ENCODE measurements around the gene MACROD1.

Gene MACROD1

GRCh38 chr11:64113462-64113780, 52.5 kb downstream of the MACROD1 start:
- DNase-seq (ENCODE audit: low read depth in 2 of 2), result no peak

GRCh38 chr11:64112771-64113461, 53.0 kb downstream of the MACROD1 start:
- no peak for DNase-seq (ENCODE audit: low read depth in 2 of 2)

GRCh38 chr11:64110465-64111375, 55.2 kb downstream of the MACROD1 start:
- DNase-seq (ENCODE audit: low read depth in 2 of 2), result no peak

- no peak for DNase-seq (ENCODE audit: low read depth in 2 of 2)
These were observed 56.6 kb downstream of the MACROD1 start for GRCh38 chr11:64109332-64109731.

- DNase-seq (ENCODE audit: low read depth in 2 of 2), result no peak
These were observed 58.6 kb downstream of the MACROD1 start for GRCh38 chr11:64107303-64107702.

GRCh38 chr11:64104632-64105031, 61.3 kb downstream of the MACROD1 start:
- DNase-seq (ENCODE audit: low read depth in 2 of 2), result no peak

GRCh38 chr11:64103277-64103985, 62.5 kb downstream of the MACROD1 start:
- DNase-seq (ENCODE audit: low read depth in 2 of 2), result no peak

- DNase-seq (ENCODE audit: low read depth in 2 of 2), result no peak
These were observed 63.7 kb downstream of the MACROD1 start for GRCh38 chr11:64102005-64102738.

GRCh38 chr11:64101461-64101860, 64.5 kb downstream of the MACROD1 start:
- DNase-seq (ENCODE audit: low read depth in 2 of 2), result no peak

GRCh38 chr11:64100782-64101353, 65.0 kb downstream of the MACROD1 start:
- DNase-seq (ENCODE audit: low read depth in 2 of 2), result no peak

- DNase-seq (ENCODE audit: low read depth in 2 of 2), result no peak
These were observed 65.6 kb downstream of the MACROD1 start for GRCh38 chr11:64100360-64100759.

GRCh38 chr11:64099436-64099835, 66.5 kb downstream of the MACROD1 start:
- DNase-seq (ENCODE audit: low read depth in 2 of 2), result no peak

- no peak for DNase-seq (ENCODE audit: low read depth in 2 of 2)
These were observed 67.5 kb downstream of the MACROD1 start for GRCh38 chr11:64098318-64098831.

- no peak for DNase-seq (ENCODE audit: low read depth in 2 of 2)
These were observed 68.2 kb downstream of the MACROD1 start for GRCh38 chr11:64097468-64098317.

- no peak for DNase-seq (ENCODE audit: low read depth in 2 of 2)
These were observed 69.1 kb downstream of the MACROD1 start for GRCh38 chr11:64096835-64097234.

GRCh38 chr11:64095949-64096348, 70.0 kb downstream of the MACROD1 start:
- DNase-seq (ENCODE audit: low read depth in 2 of 2), result no peak

GRCh38 chr11:64095273-64095817, 70.6 kb downstream of the MACROD1 start:
- DNase-seq (ENCODE audit: low read depth in 2 of 2), result no peak

- no peak for DNase-seq (ENCODE audit: low read depth in 2 of 2)
These were observed 71.3 kb downstream of the MACROD1 start for GRCh38 chr11:64094463-64095260.
